ENCODE results near the gene SYT1.

- TF ChIP-seq POLR2A (IDR thresholded peaks at IDR 0.05; ENCODE audit: low read depth, low read length) (no peak), POLR2AphosphoS5 (IDR thresholded peaks at IDR 0.05; ENCODE audit: low read depth, low read length) (no peak), TAF1 (IDR thresholded peaks at IDR 0.05; ENCODE audit: borderline replicate concordance, low read depth, low read length) (no peak)
These were observed 304.1 kb downstream of the SYT1 start for GRCh38 chr12:79168687-79169086.

All from GM12892 (cell line).